ENCODE data around the gene DDR1.

DNA sequence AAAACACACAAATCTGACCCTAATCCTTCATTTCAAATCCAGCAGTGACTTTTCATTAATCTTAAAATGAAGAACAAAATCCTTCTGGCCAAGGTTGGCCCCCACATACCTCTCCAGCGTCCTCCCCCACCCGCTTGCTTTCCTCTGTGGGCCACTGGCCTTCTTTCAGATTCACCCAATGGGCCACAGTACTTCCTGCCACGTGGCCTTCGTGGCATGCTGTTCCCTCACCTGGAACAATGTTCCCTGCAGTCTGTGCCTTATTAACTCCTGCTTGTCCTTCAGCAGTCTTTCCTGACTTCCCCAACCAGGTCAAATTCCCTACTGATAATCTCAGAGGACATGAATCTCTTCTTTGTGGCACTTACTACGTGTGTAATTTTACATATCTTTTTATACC is 18.4 kb downstream of the DDR1 start:
- TF ChIP-seq, protein P1, sequence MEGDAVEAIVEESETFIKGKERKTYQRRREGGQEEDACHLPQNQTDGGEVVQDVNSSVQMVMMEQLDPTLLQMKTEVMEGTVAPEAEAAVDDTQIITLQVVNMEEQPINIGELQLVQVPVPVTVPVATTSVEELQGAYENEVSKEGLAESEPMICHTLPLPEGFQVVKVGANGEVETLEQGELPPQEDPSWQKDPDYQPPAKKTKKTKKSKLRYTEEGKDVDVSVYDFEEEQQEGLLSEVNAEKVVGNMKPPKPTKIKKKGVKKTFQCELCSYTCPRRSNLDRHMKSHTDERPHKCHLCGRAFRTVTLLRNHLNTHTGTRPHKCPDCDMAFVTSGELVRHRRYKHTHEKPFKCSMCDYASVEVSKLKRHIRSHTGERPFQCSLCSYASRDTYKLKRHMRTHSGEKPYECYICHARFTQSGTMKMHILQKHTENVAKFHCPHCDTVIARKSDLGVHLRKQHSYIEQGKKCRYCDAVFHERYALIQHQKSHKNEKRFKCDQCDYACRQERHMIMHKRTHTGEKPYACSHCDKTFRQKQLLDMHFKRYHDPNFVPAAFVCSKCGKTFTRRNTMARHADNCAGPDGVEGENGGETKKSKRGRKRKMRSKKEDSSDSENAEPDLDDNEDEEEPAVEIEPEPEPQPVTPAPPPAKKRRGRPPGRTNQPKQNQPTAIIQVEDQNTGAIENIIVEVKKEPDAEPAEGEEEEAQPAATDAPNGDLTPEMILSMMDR (IDR thresholded peaks at IDR 0.05) = no peak
- no peak for TF ChIP-seq POLR2A (IDR thresholded peaks at IDR 0.05)
